ENCODE measurements around the gene ZNF654. TPM values are rescaled to one million over a fixed set of nuclear protein-coding genes. Genes with fewer than 3 reads are reported as not detected.

The ZNF654 gene
- total and polyA plus RNA-seq, 2 donors (not counting 1 experiment from before 2014, with no cell fraction given), result 4.0 to 19.5 TPM

GRCh38 chr3:88092270-88092669 lies 33.2 kb downstream of the ZNF654 start:
- intact Hi-C loops (cut with micrococcal nuclease), result loop anchor here (2.0 kb wide), 1 partner anchor 15 kb away; no protein-coding TSS in a partner anchor
- Histone ChIP-seq H3K36me3 (replicated peaks in 1 of 2; ENCODE audit: control extremely low read depth in 1 of 2, control insufficient read depth in 1 of 2, extremely low read depth in 1 of 2, insufficient read depth in 2 of 2, low read length in 1 of 2) (peaks cover 12 to 21% of the 10 kb centered on the region in 2 experiments), H3K9ac (ENCODE audit: low read length) (no peak overlapping the region), H3K4me1 (ENCODE audit: control insufficient read depth in 2 of 2, insufficient read depth in 2 of 2, low read length in 2 of 2) (no peaks in the 10 kb centered on the region), H3K27me3 (replicated peaks in 1 of 4; ENCODE audit: control extremely low read depth in 1 of 4, control insufficient read depth in 3 of 4, insufficient read depth in 4 of 4, low read length in 3 of 4) (no peaks in the 10 kb centered on the region), H2AFZ (ENCODE audit: insufficient read depth, low read depth, low read length, poor library complexity, severe bottlenecking) (no peak overlapping the region), H4K20me1 (ENCODE audit: control insufficient read depth, insufficient read depth, low read length, poor library complexity, severe bottlenecking) (no peaks in the 10 kb centered on the region), H3K79me2 (ENCODE audit: control insufficient read depth, insufficient read depth, low read length) (peaks cover 5% of the 10 kb centered on the region), H3K4me3 (ENCODE audit: control extremely low read depth in 1 of 5, extremely low read depth in 1 of 5, insufficient read depth in 1 of 5, low read depth in 2 of 5, low read length in 4 of 5) (no peak overlapping the region), H3K4me2 (replicated peaks; ENCODE audit: low read depth, low read length, poor library complexity, severe bottlenecking) (no peak overlapping the region), H3K27ac (ENCODE audit: low read length in 2 of 2) (no peak overlapping the region), H3K9me3 (ENCODE audit: control extremely low read depth in 1 of 3, control insufficient read depth in 2 of 3, insufficient read depth in 1 of 3, low read length in 2 of 3) (peaks cover 0 to 1% (median 0%) of the 10 kb centered on the region in 3 donors)
- Mint-ChIP-seq H3K4me1 (no peaks in the 10 kb centered on the region), H3K27me3 (no peaks in the 10 kb centered on the region), H3K4me3 (no peak overlapping the region), H3K9me3 (ENCODE audit: insufficient read depth) (peaks cover 6% of the 10 kb centered on the region), H3K27ac (no peak overlapping the region)
- ChIA-PET POLR2A (no interaction called here), CTCF (interaction anchor here (1.1 to 1.4 kb wide), 2 partner anchors 12 to 21 kb away, joined by 3 to 6 read pairs; no protein-coding TSS in a partner anchor)
- ATAC-seq (ENCODE audit: low read depth), result no peak
- TF ChIP-seq, protein P1, sequence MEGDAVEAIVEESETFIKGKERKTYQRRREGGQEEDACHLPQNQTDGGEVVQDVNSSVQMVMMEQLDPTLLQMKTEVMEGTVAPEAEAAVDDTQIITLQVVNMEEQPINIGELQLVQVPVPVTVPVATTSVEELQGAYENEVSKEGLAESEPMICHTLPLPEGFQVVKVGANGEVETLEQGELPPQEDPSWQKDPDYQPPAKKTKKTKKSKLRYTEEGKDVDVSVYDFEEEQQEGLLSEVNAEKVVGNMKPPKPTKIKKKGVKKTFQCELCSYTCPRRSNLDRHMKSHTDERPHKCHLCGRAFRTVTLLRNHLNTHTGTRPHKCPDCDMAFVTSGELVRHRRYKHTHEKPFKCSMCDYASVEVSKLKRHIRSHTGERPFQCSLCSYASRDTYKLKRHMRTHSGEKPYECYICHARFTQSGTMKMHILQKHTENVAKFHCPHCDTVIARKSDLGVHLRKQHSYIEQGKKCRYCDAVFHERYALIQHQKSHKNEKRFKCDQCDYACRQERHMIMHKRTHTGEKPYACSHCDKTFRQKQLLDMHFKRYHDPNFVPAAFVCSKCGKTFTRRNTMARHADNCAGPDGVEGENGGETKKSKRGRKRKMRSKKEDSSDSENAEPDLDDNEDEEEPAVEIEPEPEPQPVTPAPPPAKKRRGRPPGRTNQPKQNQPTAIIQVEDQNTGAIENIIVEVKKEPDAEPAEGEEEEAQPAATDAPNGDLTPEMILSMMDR (IDR thresholded peaks at IDR 0.05), result no peak
- TF ChIP-seq EZH2 (IDR thresholded peaks at IDR 0.05; ENCODE audit: borderline replicate concordance, insufficient read depth, low read depth, low read length, poor library complexity, severe bottlenecking), result no peak
- DNase-seq, result no peak

DNA sequence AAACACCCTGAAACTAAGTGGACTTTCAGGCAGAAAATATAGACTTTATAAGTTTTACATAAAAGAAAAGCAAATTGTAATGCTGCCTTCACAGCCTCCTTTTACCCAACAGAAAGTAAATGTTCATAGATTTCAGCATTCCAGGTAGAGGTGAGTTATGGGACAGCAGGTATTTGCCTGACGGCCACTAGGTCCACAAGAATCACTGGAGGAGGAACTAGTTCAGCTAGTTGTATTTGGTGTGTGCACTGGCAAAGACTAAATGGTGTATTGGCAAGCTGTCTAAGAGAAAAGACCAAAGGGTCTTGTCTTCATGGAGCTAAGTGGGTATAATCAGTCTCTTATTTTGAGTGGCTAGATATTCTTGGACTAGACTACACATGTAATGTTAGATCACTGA lies 34.2 kb downstream of the ZNF654 start:
- ChIA-PET POLR2A (no interaction called here), CTCF (no interaction called here)
- Histone ChIP-seq H4K20me1 (ENCODE audit: control insufficient read depth, insufficient read depth, low read length, poor library complexity, severe bottlenecking) (no peaks in the 10 kb centered on the region), H3K4me3 (ENCODE audit: control extremely low read depth in 1 of 5, extremely low read depth in 1 of 5, insufficient read depth in 1 of 5, low read depth in 2 of 5, low read length in 4 of 5) (no peak overlapping the region), H3K27me3 (replicated peaks in 1 of 4; ENCODE audit: control extremely low read depth in 1 of 4, control insufficient read depth in 3 of 4, insufficient read depth in 4 of 4, low read length in 3 of 4) (no peaks in the 10 kb centered on the region), H3K4me1 (ENCODE audit: control insufficient read depth in 2 of 2, insufficient read depth in 2 of 2, low read length in 2 of 2) (no peaks in the 10 kb centered on the region), H3K9ac (ENCODE audit: low read length) (no peak overlapping the region), H2AFZ (ENCODE audit: insufficient read depth, low read depth, low read length, poor library complexity, severe bottlenecking) (no peak overlapping the region), H3K27ac (ENCODE audit: low read length in 2 of 2) (no peak overlapping the region), H3K36me3 (replicated peaks in 1 of 2; ENCODE audit: control extremely low read depth in 1 of 2, control insufficient read depth in 1 of 2, extremely low read depth in 1 of 2, insufficient read depth in 2 of 2, low read length in 1 of 2) (peaks cover 8 to 13% of the 10 kb centered on the region in 2 experiments), H3K4me2 (replicated peaks; ENCODE audit: low read depth, low read length, poor library complexity, severe bottlenecking) (no peak overlapping the region), H3K9me3 (ENCODE audit: control extremely low read depth in 1 of 3, control insufficient read depth in 2 of 3, insufficient read depth in 1 of 3, low read length in 2 of 3) (peaks cover 0 to 1% (median 0%) of the 10 kb centered on the region in 3 donors), H3K79me2 (ENCODE audit: control insufficient read depth, insufficient read depth, low read length) (peaks cover 5% of the 10 kb centered on the region)
- intact Hi-C loops (cut with micrococcal nuclease), result loop anchor here (2.0 kb wide), 1 partner anchor 14 kb away; no protein-coding TSS in a partner anchor
- Mint-ChIP-seq H3K9me3 (ENCODE audit: insufficient read depth) (peaks cover 6% of the 10 kb centered on the region), H3K4me1 (peaks cover 3% of the 10 kb centered on the region), H3K27ac (no peak overlapping the region), H3K4me3 (no peak overlapping the region), H3K27me3 (no peaks in the 10 kb centered on the region)
- no peak for ATAC-seq (ENCODE audit: low read depth)
- 100% methylated on average over 1 of the region's 1 CpG for whole genome bisulfite sequencing (ENCODE audit: insufficient coverage)
- TF ChIP-seq, protein P1 (IDR thresholded peaks at IDR 0.05), result no peak
- no peak for TF ChIP-seq EZH2 (IDR thresholded peaks at IDR 0.05; ENCODE audit: borderline replicate concordance, insufficient read depth, low read depth, low read length, poor library complexity, severe bottlenecking)
- DNase-seq, result no peak
